GM19025 (cell line): ENCODE data around the gene HOMER1.
"Not testable (repeated sequence)": the region's sequence is repeated elsewhere in the genome, so short reads cannot be mapped to it uniquely, and the experiment has no call there.

Source experiments
- ATAC-seq: cut with Tn5 transposase; IDR thresholded peaks from one replicate; pipeline ENCODE4 v1.9.1; 2021; ENCODE audit warnings: mild to moderate bottlenecking, low read depth, moderate library complexity; ENCODE audit not compliant: unreplicated experiment

HOMER1 gene

GRCh38 chr5:79518718-79519117, 4.8 kb upstream of the HOMER1 start:
- no peak for ATAC-seq

- ATAC-seq: no peak
Measured at GRCh38 chr5:79517601-79518000, 3.7 kb upstream of the HOMER1 start.

- no peak for ATAC-seq
Measured at GRCh38 chr5:79516986-79517385, 3.1 kb upstream of the HOMER1 start.

- not testable (repeated sequence) for ATAC-seq
Measured at GRCh38 chr5:79516331-79516730, 2.4 kb upstream of the HOMER1 start.

GRCh38 chr5:79514391-79515105, 614 bp upstream of the HOMER1 start:
- ATAC-seq: peak; percentile 83

GRCh38 chr5:79513308-79513703, 628 bp downstream of the HOMER1 start:
- ATAC-seq: no peak

- ATAC-seq: no peak
Measured at GRCh38 chr5:79512471-79513307, 1.2 kb downstream of the HOMER1 start.

- no peak for ATAC-seq
Measured at GRCh38 chr5:79512049-79512448, 1.9 kb downstream of the HOMER1 start.

- ATAC-seq: no peak
Measured at GRCh38 chr5:79510638-79511037, 3.3 kb downstream of the HOMER1 start.

- ATAC-seq: no peak
Measured at GRCh38 chr5:79509244-79509885, 4.6 kb downstream of the HOMER1 start.

GRCh38 chr5:79508794-79509193, 5.1 kb downstream of the HOMER1 start:
- ATAC-seq: no peak

GRCh38 chr5:79508354-79508753, 5.6 kb downstream of the HOMER1 start:
- no peak for ATAC-seq

- ATAC-seq: no peak
Measured at GRCh38 chr5:79507251-79508205, 6.4 kb downstream of the HOMER1 start.

- no peak for ATAC-seq
Measured at GRCh38 chr5:79505138-79505537, 8.8 kb downstream of the HOMER1 start.

- ATAC-seq: no peak
Measured at GRCh38 chr5:79503794-79504495, 10.0 kb downstream of the HOMER1 start.

- no peak for ATAC-seq
Measured at GRCh38 chr5:79499640-79500273, 14.2 kb downstream of the HOMER1 start.

- no peak for ATAC-seq
Measured at GRCh38 chr5:79495311-79495710, 18.6 kb downstream of the HOMER1 start.

- no peak for ATAC-seq
Measured at GRCh38 chr5:79493596-79494345, 20.2 kb downstream of the HOMER1 start.
